ENCODE measurements around the gene CPTP.

CPTP gene

GRCh38 chr1:1324524-1325287 lies at the start of gene CPTP, which contains the start of gene INTS11:
TSS of gene CPTP (plus strand) at chr1:1324802. CDS start at chr1:1326911, 2,109 bp downstream.
TSS of gene INTS11 (minus strand) at chr1:1324660. CDS start at chr1:1324608, 52 bp downstream.
- peak within 1 kb of the TSS; percentile 91 for H3K9ac ChIP-seq (ENCODE audit: low read depth, low read length)
- peak; percentile 88 for ATAC-seq (ENCODE audit: insufficient read depth, low read depth)

DNA sequence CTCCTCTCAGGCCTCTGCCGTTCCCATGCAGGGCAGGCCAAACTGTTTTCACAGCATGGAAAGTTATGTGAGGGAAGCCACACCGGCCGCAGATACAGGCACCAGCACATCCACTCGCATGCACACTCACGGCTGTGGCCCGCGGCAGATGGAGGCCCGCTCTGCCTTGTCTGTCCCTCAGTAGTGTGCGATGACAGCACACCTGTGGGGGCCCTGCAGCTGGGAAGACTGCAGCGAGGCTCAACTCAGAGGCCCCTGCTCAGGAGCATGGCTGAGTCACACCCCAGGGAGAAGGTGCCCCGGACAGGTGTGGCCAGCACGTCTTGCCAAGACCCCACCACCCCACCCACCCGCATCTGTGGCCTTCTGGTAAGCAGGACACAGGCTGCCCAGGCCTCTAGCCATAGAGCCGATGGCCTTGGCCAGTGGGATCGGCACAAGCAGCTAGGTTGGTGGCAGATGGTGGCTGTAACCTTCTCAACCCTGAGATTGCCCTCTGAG lies 49.6 kb upstream of the CPTP start:
- ATAC-seq (ENCODE audit: insufficient read depth, low read depth), result no peak

More at GRCh38 chr1:1324524-1325287, at the start of gene CPTP, which contains the start of gene INTS11:
- peak within 1 kb of the TSS; percentile 100 for H3K4me2 ChIP-seq (ENCODE audit: insufficient read depth, low read length)
- peaks cover 67% of the 10 kb centered on the region for H3K79me2 ChIP-seq (ENCODE audit: insufficient read depth, low read length)
- peaks cover 51% of the 10 kb centered on the region for H3K4me1 ChIP-seq (ENCODE audit: insufficient read depth, low read length)
- peak within 1 kb of the TSS; percentile 90 for H2AFZ ChIP-seq (ENCODE audit: low read depth, low read length)
- peak within 1 kb of the TSS; percentile 76 to 99 for H3K4me3 ChIP-seq (ENCODE audit: low read depth in 1 of 2, low read length in 2 of 2)
- H3K36me3 ChIP-seq (ENCODE audit: insufficient read depth, low read length), result peaks cover 50% of the 10 kb centered on the region
- no peak for TF ChIP-seq EZH2 (IDR thresholded peaks at IDR 0.05; ENCODE audit: borderline replicate concordance, low read depth, low read length, severe bottlenecking)
- TF ChIP-seq, protein P1, sequence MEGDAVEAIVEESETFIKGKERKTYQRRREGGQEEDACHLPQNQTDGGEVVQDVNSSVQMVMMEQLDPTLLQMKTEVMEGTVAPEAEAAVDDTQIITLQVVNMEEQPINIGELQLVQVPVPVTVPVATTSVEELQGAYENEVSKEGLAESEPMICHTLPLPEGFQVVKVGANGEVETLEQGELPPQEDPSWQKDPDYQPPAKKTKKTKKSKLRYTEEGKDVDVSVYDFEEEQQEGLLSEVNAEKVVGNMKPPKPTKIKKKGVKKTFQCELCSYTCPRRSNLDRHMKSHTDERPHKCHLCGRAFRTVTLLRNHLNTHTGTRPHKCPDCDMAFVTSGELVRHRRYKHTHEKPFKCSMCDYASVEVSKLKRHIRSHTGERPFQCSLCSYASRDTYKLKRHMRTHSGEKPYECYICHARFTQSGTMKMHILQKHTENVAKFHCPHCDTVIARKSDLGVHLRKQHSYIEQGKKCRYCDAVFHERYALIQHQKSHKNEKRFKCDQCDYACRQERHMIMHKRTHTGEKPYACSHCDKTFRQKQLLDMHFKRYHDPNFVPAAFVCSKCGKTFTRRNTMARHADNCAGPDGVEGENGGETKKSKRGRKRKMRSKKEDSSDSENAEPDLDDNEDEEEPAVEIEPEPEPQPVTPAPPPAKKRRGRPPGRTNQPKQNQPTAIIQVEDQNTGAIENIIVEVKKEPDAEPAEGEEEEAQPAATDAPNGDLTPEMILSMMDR (IDR thresholded peaks at IDR 0.05; ENCODE audit: borderline replicate concordance, extremely low read depth, low read length, poor library complexity, severe bottlenecking), result no peak
- peaks cover 70% of the 10 kb centered on the region for H4K20me1 ChIP-seq (ENCODE audit: insufficient read depth, low read length)
- DNase-seq, result peak; percentile 95
- H3K27ac ChIP-seq (ENCODE audit: low read length), result peak within 1 kb of the TSS; percentile 75
- H3K27me3 ChIP-seq (ENCODE audit: insufficient read depth, low read length, poor library complexity), result no peaks in the 10 kb centered on the region
- H3K9me3 ChIP-seq (ENCODE audit: insufficient read depth, low read length, severe bottlenecking), result no peaks in the 10 kb centered on the region

DNA sequence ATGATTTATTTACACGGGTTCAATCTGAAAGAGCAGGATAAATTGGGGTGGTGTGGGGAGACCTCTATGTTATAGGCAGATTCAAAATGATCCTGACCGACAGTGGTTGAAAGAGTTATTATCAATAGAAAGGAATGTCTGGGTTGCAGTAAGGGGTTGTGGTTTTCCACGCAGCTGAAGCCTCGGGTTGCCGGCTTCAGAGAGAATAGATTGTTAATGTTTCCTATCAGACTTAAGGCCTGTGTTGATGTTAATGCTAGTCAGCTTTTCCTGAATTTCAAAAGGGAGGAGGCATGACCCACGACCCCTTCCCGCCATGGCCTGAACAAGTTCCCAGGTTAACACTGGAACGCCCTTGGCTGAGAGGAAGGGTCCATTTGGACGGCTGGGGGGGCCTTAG lies 48.8 kb upstream of the CPTP start:
- Histone ChIP-seq H4K20me1 (ENCODE audit: insufficient read depth, low read length) (peaks cover 24% of the 10 kb centered on the region), H3K27me3 (ENCODE audit: insufficient read depth, low read length, poor library complexity) (no peaks in the 10 kb centered on the region), H3K4me2 (ENCODE audit: insufficient read depth, low read length) (no peak overlapping the region), H3K4me1 (ENCODE audit: insufficient read depth, low read length) (peaks cover 35% of the 10 kb centered on the region), H3K79me2 (ENCODE audit: insufficient read depth, low read length) (peaks cover 36% of the 10 kb centered on the region), H3K9me3 (ENCODE audit: insufficient read depth, low read length, severe bottlenecking) (no peaks in the 10 kb centered on the region), H2AFZ (ENCODE audit: low read depth, low read length) (no peak overlapping the region), H3K9ac (ENCODE audit: low read depth, low read length) (no peak overlapping the region), H3K27ac (ENCODE audit: low read length) (no peak overlapping the region), H3K4me3 (ENCODE audit: low read depth in 1 of 2, low read length in 2 of 2) (no peak overlapping the region), H3K36me3 (ENCODE audit: insufficient read depth, low read length) (peaks cover 18% of the 10 kb centered on the region)
- no peak for DNase-seq
- ATAC-seq (ENCODE audit: insufficient read depth, low read depth), result no peak
- no peak for TF ChIP-seq EZH2 (IDR thresholded peaks at IDR 0.05; ENCODE audit: borderline replicate concordance, low read depth, low read length, severe bottlenecking)
- TF ChIP-seq, protein P1 (IDR thresholded peaks at IDR 0.05; ENCODE audit: borderline replicate concordance, extremely low read depth, low read length, poor library complexity, severe bottlenecking), result no peak

More for the DNA sequence above, 49.6 kb upstream of the CPTP start:
- Histone ChIP-seq H3K27me3 (ENCODE audit: insufficient read depth, low read length, poor library complexity) (no peaks in the 10 kb centered on the region), H3K36me3 (ENCODE audit: insufficient read depth, low read length) (peaks cover 25% of the 10 kb centered on the region), H3K79me2 (ENCODE audit: insufficient read depth, low read length) (peaks cover 45% of the 10 kb centered on the region), H3K4me2 (ENCODE audit: insufficient read depth, low read length) (peak overlapping the region; percentile 99), H3K4me1 (ENCODE audit: insufficient read depth, low read length) (peaks cover 43% of the 10 kb centered on the region), H3K27ac (ENCODE audit: low read length) (no peak overlapping the region), H2AFZ (ENCODE audit: low read depth, low read length) (peak overlapping the region; percentile 93; the same call in 1 of the 2 replicates), H3K9ac (ENCODE audit: low read depth, low read length) (peak overlapping the region; percentile 86), H3K4me3 (ENCODE audit: low read depth in 1 of 2, low read length in 2 of 2) (peak overlapping the region in 1 of 2 experiments; percentile 96; a peak in 2 of 4 replicates), H3K9me3 (ENCODE audit: insufficient read depth, low read length, severe bottlenecking) (no peaks in the 10 kb centered on the region), H4K20me1 (ENCODE audit: insufficient read depth, low read length) (peaks cover 32% of the 10 kb centered on the region)
- TF ChIP-seq EZH2 (IDR thresholded peaks at IDR 0.05; ENCODE audit: borderline replicate concordance, low read depth, low read length, severe bottlenecking), result no peak
- TF ChIP-seq, protein P1 (IDR thresholded peaks at IDR 0.05; ENCODE audit: borderline replicate concordance, extremely low read depth, low read length, poor library complexity, severe bottlenecking), result no peak
- DNase-seq, result no peak

All from DND-41 (cell line).